PC-9 (cell line): Measurements from ENCODE around the gene CHST11. TPM values are rescaled to one million over a fixed set of nuclear protein-coding genes. Genes with fewer than 3 reads are reported as not detected.

ENCODE experiments used
- BruUV-seq: library from RNA; stranded (reverse); fragments of 400-500 nt; replicated peaks from 2 replicates; lab custom pipeline; 2021; lab: Mats Ljungman, UMichigan
- CTCF ChIA-PET: fragments of 300-600 bp; sonication (Branson Sonifier 250); formaldehyde crosslinking; loops from one replicate; lab custom pipeline; 2022; ENCODE audit warnings: antibody characterized with exemption; lab: Charles Lee
- POLR2A ChIA-PET: fragments of 300-600 bp; sonication (Branson Sonifier 250); formaldehyde crosslinking; loops from one replicate; lab custom pipeline; 2022; ENCODE audit warnings: antibody characterized with exemption; ENCODE audit not compliant: unreplicated experiment; lab: Charles Lee
- DNase-seq, 2 experiments: peaks; one replicate each; pipeline versions ENCODE4 v3.0.0 to v3.0.0-alpha.2; 2015 to 2022; ENCODE audit warnings: mixed read lengths in 1 of 2
- H2AFZ ChIP-seq: fragments of 200-600 bp; sonication (generic); 2 replicates; pipeline ENCODE4 v1.8.1; 2017; ENCODE audit warnings: antibody characterized with exemption
- H3F3A ChIP-seq: fragments of 200-600 bp; sonication (generic); 2 replicates; pipeline ENCODE4 v1.8.1; 2017; ENCODE audit warnings: antibody characterized with exemption, mild to moderate bottlenecking, low read depth; ENCODE audit not compliant: insufficient read depth
- H3K27ac ChIP-seq: fragments of 200-600 bp; sonication (generic); 2 replicates; pipeline ENCODE4 v1.6.1; 2016; ENCODE audit warnings: mixed run types
- H3K27me3 ChIP-seq: fragments of 200-600 bp; sonication (generic); 2 replicates; pipeline ENCODE4 v1.6.1; 2016; ENCODE audit warnings: low read depth, mixed run types; ENCODE audit not compliant: insufficient read depth
- H3K36me3 ChIP-seq: fragments of 200-600 bp; sonication (generic); 2 replicates; pipeline ENCODE4 v1.6.1; 2016; ENCODE audit warnings: low read depth, mixed run types
- H3K4me1 ChIP-seq: fragments of 200-600 bp; sonication (generic); replicated peaks from 2 replicates; pipeline ENCODE4 v1.6.1; 2016; ENCODE audit warnings: mixed run types; ENCODE audit not compliant: insufficient read depth
- H3K4me2 ChIP-seq: fragments of 200-600 bp; sonication (generic); 2 replicates; pipeline ENCODE4 v1.6.1; 2017; ENCODE audit warnings: mixed run types
- H3K4me3 ChIP-seq: fragments of 200-600 bp; sonication (generic); 2 replicates; pipeline ENCODE4 v1.6.1; 2016; ENCODE audit warnings: mixed run types
- H3K79me2 ChIP-seq: fragments of 200-600 bp; sonication (generic); 2 replicates; pipeline ENCODE4 v1.6.1; 2017; ENCODE audit warnings: low read depth, mixed run types
- H3K9me2 ChIP-seq: fragments of 200-600 bp; sonication (generic); 2 replicates; pipeline ENCODE4 v1.8.1; 2017; ENCODE audit warnings: mild to moderate bottlenecking; ENCODE audit not compliant: insufficient read depth
- H3K9me3 ChIP-seq: fragments of 200-600 bp; sonication (generic); 2 replicates; pipeline ENCODE4 v1.8.1; 2016; ENCODE audit warnings: low read depth; ENCODE audit not compliant: insufficient read depth
- H4K20me1 ChIP-seq: fragments of 200-600 bp; sonication (generic); 2 replicates; pipeline ENCODE4 v1.8.1; 2017; ENCODE audit not compliant: insufficient read depth
- CTCF ChIP-seq: fragments of 200-600 bp; sonication (generic); conservative IDR thresholded peaks from 2 replicates; pipeline ENCODE4 v1.6.1; 2017; ENCODE audit warnings: mixed run types, antibody characterized with exemption, mild to moderate bottlenecking, moderate library complexity
- EZH2 ChIP-seq: fragments of 200-600 bp; sonication (generic); IDR thresholded peaks from 2 replicates; pipeline ENCODE4 v1.8.0; 2017; ENCODE audit warnings: antibody characterized with exemption, low read depth
- intact Hi-C: fragments of 100-400 bp; cut with micrococcal nuclease; formaldehyde crosslinking; loops from one replicate; pipeline ENCODE4 v1.10.0; 2022; ENCODE audit not compliant: unreplicated experiment
- total RNA-seq: library from RNA; stranded (reverse); gene quantifications from 2 replicates; pipeline ENCODE4 v1.2.3, GENCODE V29; 2021

Gene CHST11
- total RNA-seq, 1 experiment from 2014 or later = 39.9 TPM

GRCh38 chr12:104522985-104523722 is 66.4 kb downstream of the CHST11 start:
- no peak overlapping the region for H3K4me3 ChIP-seq
- BruUV-seq = no TSS peak
- peak overlapping the region; percentile 34 for H3K27ac ChIP-seq

GRCh38 chr12:104524034-104524832 is 67.5 kb downstream of the CHST11 start:
- no peak for DNase-seq
- POLR2A ChIA-PET = no interaction called here
- Histone ChIP-seq H3K4me1 (peaks cover 3% of the 10 kb centered on the region; the same call in 1 of the 2 replicates), H3K36me3 (peaks cover 4% of the 10 kb centered on the region; the same call in 1 of the 2 replicates), H3K9me3 (no peaks in the 10 kb centered on the region), H3K9me2 (no peaks in the 10 kb centered on the region), H3K27ac (peak overlapping the region; percentile 34; the same call in 1 of the 2 replicates), H3F3A (peaks cover 18% of the 10 kb centered on the region), H3K4me3 (no peak overlapping the region), H4K20me1 (peaks cover 10% of the 10 kb centered on the region; the same call in 1 of the 2 replicates), H3K4me2 (no peak overlapping the region), H3K27me3 (no peaks in the 10 kb centered on the region), H2AFZ (no peak overlapping the region), H3K79me2 (peaks cover 100% of the 10 kb centered on the region)
- CTCF ChIA-PET = interaction anchor here (0.7 kb wide), 1 partner anchor 37 kb away, joined by 9 read pairs; no protein-coding TSS in a partner anchor
- BruUV-seq = no TSS peak
- intact Hi-C loops = no loop called here
- TF ChIP-seq EZH2 (no peak), CTCF (no peak)

More at GRCh38 chr12:104522985-104523722, 66.4 kb downstream of the CHST11 start:
- no peak for TF ChIP-seq CTCF
- no peak for TF ChIP-seq EZH2
- no peak overlapping the region for H2AFZ ChIP-seq
- H3K27me3 ChIP-seq = no peaks in the 10 kb centered on the region
- ChIA-PET CTCF (interaction anchor here (0.7 kb wide), 1 partner anchor 36 kb away, joined by 9 read pairs; no protein-coding TSS in a partner anchor), POLR2A (interaction anchor here (0.6 kb wide), 1 partner anchor 57 kb away, joined by 5 read pairs; no protein-coding TSS in a partner anchor)
- H3K9me3 ChIP-seq = no peaks in the 10 kb centered on the region
- no peak overlapping the region for H3K4me2 ChIP-seq
- H3K36me3 ChIP-seq = peaks cover 4% of the 10 kb centered on the region; the same call in 1 of the 2 replicates
- peaks cover 18% of the 10 kb centered on the region for H4K20me1 ChIP-seq
- H3K4me1 ChIP-seq = 0 out of 2 replicates have a peak, but pooled peaks cover 3% of the 10 kb centered on the region
- DNase-seq = no peak
- intact Hi-C loops = no loop called here
- peaks cover 14% of the 10 kb centered on the region for H3F3A ChIP-seq
- H3K9me2 ChIP-seq = no peaks in the 10 kb centered on the region
- peaks cover 100% of the 10 kb centered on the region for H3K79me2 ChIP-seq

GRCh38 chr12:104526320-104526719 is 69.6 kb downstream of the CHST11 start:
- peaks cover 3% of the 10 kb centered on the region; the same call in 1 of the 2 replicates for H3K4me1 ChIP-seq
- CTCF ChIA-PET = no interaction called here
- H3K79me2 ChIP-seq = peaks cover 100% of the 10 kb centered on the region
- no peaks in the 10 kb centered on the region for H3K9me3 ChIP-seq
- H3K4me2 ChIP-seq = no peak overlapping the region
- H3K27ac ChIP-seq = no peak overlapping the region
- no peak overlapping the region for H3K4me3 ChIP-seq
- H3K36me3 ChIP-seq = peaks cover 8% of the 10 kb centered on the region; the same call in 1 of the 2 replicates
- H4K20me1 ChIP-seq = peaks cover 5% of the 10 kb centered on the region; the same call in 1 of the 2 replicates
- no peaks in the 10 kb centered on the region for H3K27me3 ChIP-seq
- no peak for TF ChIP-seq EZH2
- TF ChIP-seq CTCF = no peak
- POLR2A ChIA-PET = no interaction called here
- H3F3A ChIP-seq = peaks cover 18% of the 10 kb centered on the region
- H3K9me2 ChIP-seq = no peaks in the 10 kb centered on the region
- DNase-seq = no peak
- no peak overlapping the region for H2AFZ ChIP-seq
- intact Hi-C loops = no loop called here
- no TSS peak for BruUV-seq
